GM18861 (cell line): ENCODE results near the gene TNS1.

Source experiments
- ATAC-seq: cut with Tn5 transposase; IDR thresholded peaks from one replicate; pipeline ENCODE4 v1.9.1; 2021; ENCODE audit not compliant: unreplicated experiment

TNS1 gene

DNA sequence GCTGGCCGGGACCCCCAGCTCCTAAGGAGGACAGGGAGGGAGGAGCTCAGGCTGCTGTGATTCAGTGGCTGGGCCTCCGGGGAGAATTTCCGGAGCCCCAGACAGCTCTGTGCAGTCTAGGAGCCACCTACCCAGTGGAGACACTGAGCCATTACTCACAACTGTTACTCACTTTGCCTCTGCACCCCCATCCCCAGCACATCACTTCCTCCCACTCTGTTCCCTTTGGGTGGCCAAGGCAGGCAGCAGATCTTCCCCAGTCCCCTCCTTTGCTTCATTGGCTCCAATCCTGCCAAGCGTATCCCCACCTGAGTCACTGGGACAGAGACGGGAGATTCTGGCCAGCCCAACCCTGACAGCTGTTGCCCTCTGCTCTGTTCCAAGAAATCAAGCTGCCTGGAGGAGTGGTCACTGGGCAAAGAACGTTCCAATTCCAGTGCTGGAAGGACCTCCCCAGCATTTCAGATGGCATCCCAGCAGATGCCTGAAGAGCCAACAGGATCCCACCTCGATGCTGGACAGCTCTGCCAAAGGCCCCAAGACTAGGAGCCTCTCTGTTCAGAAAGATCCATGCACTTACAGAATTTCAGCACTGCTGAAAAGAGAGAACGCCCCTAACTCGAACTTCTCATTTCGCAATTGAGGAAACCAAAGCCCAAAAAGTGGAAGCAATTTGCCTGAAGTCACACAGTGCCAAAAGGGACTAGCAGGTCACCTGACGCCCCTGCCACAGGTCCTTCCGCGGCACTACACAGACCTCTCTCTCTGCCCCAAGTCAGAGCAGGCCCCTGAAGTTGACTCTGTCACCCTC lies 68.3 kb downstream of the TNS1 start:
- no peak for ATAC-seq

DNA sequence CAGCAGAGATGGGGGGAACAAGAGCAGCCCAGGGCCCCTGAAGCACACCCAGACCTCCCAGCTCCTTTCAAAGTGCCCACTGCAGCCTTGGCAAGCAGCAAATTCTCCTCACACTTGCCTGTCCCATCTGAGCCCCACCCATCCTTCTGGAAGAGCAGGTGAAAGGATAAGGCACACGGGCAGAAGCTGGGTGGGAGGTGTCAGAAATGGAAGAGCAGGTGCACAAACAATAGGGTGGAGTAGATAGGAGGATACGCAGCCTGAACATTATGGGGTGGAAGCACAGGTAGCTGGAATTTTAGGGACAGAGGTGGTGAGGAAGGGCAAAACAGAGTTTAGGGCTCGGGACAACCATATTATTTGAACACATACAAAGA lies 69.2 kb downstream of the TNS1 start:
- no peak for ATAC-seq

DNA sequence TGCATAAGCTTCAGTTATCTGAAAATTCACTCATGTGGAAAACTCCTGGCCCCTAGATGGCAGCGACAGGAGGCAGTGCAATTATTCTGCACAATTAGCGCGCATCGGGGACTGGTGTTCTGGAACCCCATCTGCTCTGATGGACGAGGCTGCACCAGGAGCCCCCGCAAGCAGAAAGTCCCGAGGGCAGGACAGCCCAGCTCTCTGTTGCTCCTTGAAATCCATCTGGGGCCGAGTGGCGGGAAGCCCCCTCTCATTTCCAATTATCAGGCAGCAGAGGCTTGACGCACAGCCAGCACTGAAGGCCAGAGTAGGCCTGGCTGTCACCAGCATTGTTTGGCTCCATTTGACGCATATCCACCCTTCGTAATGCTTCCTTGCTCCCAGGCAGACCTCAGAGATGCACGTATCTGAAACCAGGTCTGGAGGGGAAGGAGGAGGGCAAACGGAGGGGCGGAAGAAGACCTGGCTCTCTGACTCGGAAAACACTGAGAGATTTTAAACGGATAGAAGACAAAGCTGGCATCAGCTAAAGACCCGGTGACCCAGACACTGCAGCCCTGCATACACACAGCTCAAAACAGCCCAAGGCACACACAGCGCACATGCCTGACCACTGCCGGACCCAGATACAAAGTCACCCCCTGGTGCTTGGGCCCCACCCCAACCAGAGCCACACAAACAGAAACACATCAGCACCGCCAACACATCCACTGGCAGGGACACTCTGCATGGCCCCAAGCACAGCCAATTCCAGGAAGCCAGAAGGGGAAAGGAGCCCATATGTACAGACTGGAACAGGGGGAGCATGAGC lies 69.8 kb downstream of the TNS1 start:
- no peak for ATAC-seq

DNA sequence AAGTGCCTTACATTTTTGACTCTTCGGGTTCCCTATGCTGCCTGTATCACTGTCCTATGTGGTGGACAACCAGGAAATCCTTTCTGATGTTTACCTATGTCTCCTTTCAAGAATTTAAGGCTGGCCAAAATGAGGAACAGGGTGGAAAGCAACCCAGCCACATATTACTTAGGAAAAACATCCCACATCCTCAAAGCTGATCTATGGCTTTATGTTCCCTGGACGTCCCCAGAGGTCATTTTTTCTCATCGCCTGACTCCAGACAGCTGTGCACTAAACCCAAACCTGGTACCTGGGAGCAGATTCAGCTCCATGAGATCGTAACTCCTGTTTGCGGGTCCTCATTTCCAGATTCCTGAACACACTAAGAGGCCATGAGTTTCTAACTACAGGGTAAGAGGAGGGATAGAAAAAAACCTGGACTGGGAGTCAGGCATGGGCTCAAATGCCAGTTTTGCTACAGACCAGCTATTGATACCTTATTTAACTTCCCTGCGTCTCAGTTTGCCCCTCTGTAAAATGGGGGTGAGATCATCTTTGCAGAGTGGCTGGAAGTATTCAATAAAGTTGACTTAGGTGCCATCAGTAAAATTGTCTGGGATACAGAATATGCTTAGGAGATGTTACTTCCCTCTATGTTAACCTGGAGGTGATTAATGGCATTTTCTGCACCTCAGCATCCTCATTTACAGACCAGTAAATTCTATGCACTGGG lies 70.8 kb downstream of the TNS1 start:
- no peak for ATAC-seq

DNA sequence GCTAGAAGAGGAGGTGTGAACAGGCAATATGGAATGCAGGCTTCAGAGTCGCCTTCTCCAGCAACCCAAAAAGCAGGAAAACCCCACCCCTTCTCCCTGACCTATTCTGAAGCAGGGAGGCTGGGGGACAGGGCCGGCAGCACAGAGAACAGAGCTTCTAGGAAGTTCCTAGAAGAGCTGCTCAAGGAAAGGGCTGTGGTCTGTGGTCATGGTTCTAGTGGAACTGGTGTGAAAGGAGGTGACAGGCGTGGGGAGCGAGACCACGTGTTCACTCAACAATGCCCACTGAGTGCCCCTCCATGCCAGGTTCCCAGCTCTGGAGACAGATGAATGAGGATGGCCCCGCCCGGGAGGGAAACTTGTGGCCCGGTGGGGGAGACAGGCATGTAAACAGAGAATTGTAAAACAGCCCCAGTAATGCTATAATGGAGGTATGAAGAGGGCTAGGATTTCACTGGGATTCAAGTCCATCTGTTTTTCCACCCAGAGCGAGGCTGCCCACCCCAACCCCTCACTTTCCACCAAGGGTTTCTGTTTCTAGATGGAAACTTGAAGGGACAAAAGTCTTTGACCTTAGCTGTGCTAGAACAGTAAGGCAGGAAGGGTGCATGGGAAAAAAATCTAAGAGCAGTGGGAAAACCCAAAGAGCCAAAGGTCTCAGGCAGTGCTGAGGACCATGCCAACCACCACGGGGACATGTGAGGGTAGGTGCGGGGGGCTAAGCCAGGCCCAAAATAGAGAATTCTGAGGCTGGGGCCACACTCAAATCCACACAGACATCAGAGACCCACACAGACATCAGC lies 71.8 kb downstream of the TNS1 start:
- ATAC-seq = no peak

DNA sequence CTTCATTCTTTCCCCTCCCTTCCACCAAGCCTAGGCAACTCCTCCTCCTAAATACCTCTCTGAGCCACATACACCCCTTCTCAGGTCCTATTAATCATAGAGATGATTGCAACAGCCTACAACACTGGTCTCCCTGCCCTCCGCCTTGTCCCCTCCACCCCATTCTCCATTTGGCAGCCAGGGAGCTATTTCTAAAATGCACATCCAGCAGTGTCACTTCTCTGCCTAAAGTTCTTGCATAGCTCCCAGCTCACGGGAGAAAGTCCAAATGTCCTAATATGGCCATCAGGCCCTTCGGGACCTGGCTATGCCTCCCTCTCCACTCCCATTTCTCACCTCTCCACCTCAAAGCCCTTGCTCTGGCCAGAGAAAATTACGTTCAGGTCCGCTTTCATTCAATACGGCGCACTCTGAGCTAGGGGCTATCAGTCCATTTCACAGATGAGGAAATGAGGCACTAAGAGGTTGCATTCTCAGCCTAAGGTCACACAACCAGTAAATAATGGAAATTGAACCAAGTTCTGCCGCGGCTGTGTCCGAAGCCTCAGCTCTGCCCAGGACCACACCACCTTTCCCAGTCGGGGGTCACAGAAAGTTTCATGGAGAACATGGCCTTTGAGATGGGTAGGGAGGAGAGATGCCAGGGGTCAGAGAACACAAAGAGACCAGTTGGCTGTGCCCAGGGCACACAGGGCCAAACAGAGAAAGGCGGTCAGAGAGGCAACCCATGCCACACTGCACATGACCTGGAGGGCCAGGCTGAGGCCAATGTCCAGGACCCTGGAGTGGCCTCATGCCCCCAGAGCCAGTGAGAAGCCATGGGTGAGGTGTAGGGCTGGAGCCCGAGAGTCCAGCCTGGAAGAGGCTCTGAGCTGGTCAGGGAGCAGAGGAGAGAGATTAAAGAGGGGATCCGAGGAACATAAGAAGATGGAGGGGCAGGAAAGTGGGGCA lies 72.8 kb downstream of the TNS1 start:
- ATAC-seq = no peak

DNA sequence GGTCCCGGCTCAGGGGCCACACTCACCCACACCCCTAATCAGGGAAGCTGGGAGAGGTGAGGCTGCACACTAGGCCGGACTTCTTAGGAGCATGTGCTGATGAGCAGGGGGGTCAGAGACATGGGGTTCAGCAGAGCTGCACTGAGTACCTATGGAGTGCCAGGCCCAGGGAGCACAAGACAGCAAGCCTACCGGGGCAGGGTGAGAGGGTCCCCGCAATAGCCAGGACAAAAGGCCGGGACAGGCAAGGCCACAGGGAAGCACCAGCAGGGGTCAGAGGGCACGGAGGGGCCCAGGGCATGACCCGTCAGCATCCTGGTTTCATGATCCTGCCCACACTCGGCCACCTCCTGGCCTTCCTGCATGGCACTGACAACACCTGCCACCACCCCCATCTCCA lies 73.5 kb downstream of the TNS1 start:
- ATAC-seq = no peak

DNA sequence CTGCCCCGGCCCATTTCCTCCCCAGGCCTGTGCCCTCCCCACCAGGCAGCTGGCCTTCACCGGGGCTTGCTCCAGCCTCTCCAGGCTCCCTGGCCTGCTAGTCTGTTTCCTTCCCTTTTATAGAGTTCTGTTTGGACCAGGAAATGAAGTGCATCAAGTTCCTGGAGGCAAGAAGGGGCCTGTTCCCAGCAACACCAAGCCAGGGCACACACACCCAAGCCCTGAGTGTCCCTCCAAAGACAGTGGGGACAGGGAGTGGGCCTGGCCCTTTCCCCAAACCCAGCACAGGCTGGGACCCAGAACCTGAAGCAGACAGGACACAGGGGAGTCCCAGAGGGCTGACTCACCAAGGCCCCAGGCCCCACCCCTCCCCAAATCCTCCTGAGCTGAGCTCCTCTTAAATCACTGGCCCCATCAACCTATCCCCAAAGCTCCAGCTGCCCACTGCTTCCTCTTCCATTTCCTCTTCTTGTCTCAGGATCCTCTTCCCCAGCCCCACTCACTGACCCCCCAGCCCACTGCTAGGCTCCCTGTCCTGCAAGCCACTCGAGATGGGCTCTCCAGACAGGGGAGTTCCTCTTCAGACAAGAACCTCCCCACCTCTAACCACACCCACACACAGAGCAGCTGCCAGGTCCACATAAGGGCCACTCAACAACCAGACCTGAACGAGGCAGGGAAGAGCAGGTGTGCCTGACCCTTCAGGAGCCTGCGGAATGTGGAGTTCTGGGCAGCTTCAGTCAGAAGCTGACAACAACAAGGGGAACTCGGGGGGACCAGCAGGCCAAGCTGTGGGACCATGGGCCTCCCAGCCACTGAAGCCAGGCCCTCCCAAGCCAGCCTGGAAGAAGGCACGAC lies 74.2 kb downstream of the TNS1 start:
- ATAC-seq = no peak

DNA sequence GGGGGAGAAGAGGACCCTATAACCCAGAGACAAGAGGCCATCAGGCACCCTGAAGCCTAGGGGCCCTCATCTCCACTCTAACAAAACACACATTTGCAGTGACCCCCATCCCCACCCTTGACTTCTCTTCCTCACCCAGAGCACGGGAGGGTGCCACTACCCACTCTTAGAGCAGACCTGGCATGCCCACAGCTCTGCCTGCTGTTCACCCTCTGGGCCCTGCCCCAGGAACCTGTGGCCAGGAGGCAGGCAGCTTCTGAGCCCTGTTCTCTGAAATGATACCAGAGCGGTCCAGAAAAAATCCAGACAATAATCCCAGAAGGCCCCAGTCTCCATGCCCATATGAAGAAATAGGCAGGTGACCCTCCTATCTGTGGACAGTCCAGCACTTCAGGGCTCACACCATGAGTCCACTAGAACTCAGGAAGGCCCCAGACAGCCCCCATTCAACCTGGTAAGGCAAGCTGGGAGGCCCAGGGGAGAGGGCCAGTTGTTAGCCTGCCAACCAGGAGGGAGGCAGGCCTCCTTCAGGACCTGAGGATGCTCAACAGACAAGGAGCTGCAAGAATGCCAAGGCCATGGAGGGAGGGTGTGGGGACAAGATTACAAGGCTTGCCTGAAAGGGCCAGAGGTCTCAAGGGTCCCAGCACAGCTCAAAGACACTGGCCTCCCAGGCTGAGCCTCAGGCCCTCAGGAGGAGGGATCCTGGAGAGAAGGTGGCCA lies 75.0 kb downstream of the TNS1 start:
- ATAC-seq = no peak

DNA sequence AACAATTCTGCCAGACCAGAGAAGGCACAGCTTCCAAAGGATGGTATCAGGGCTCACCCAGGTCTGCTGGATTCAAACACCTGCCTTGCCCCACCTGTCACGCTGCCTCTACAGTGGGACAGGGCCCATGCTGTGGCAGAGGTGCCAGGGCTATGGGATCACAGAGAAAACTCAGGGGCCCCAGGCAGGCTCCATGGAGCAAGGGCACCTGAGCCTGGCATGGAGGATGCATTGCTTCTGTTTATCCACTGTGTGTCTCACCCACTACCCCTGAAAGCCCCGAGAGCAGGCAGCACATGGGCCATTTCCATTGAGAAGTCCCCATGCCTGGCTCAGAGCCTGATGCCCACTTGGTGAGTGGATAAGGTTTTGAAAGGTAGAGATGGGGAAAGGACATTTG lies 76.0 kb downstream of the TNS1 start:
- no peak for ATAC-seq

DNA sequence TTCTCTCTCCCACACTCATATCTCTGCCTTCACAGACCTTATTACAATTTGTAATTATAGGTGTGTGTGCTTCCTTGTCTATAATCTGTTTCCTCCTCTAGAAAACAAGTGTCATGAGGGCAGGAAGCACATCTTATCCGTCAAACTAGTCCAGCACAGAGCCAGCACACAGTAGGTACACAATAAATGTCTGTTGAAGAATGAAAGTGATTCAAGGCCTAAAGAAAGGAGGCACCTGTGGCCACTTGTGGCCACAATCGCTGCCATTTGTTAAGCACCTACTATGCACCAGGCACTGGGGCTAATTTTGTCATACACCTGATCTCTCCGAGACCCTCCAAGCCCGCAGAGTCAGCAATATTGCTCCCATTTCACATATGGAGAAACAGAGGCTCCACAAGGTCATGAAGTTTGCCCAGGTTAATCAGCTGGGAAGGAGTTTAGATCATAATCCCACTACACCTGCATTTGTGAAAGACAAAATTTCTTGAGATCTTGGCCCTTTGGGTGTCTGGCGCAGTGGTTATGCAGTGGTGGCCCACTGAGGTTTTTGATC lies 78.4 kb downstream of the TNS1 start:
- no peak for ATAC-seq

DNA sequence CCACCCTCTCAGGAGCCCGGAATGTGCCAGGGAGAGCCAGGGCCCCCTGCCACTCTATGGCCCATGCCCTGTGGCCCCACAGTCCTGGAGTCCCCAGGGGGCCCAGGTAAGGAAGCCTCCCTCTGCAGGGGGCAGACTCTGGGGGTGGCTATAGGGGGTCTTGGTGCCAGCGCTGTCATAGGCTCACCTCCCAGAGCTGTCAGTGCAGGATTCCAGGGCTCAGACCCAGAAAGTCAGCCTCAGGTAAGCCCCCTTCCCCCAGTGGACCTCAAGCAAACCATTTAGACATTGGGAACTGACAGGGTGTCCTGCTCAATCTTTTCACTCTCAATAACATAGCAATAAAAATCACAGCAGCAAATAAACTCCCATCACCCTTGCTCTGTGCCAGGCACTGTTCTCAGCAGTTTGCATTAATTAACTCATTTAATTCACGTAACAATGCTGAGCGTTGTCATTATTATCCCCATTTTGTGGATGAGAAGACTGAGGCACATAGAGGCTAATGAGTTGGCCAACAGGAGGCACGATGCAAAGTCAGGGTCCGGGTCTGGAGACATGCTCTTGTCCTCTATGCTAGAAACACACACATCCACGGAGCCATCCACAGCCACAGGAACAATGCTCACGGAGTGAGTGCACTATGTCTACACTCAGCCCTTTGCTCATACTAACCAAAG lies 79.6 kb downstream of the TNS1 start:
- ATAC-seq = no peak

DNA sequence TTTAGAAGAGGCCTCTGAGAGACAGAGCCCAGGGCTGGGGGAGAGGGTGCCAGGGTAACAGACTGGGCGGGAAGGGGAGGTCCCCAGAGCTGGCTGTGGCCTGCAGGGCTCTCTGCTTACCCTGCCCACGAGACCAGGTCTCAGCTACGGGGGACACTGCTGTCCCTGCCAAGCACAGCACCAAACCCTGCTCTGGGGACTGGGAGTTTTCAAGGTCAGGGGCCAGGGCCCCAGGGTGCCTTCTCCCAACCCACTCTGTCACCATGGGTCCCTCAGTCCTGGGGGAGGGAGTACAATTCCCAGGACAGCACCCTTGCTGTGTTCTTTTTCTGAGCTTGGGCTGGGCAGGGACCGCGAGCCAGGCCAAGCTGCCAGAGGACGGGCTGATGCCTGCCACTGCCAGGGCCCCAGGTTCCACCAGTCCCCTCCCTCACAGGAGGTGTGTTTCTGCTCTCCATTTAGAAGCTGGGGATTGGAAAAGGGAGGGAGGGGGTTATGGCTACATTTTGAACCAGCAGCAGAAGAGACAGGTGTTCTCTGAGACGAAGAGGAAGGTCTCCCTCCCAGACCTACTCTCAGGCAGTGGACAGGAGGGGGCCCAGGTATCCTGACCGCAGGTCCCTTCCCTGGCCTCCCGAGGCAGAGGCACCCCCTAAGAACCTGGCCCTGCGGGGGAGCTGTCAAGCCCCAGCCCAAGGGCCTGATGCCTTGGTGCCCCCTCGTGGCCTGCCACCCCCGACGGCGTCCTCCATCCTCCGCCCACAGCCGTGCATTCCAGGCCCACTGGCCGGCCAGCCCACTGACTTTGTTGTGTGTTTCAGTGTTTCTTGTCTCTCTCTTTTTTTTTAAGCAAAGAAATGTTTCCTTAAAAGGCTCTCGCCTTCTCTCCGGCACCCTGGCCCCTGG lies 80.4 kb downstream of the TNS1 start:
- ATAC-seq = no peak

DNA sequence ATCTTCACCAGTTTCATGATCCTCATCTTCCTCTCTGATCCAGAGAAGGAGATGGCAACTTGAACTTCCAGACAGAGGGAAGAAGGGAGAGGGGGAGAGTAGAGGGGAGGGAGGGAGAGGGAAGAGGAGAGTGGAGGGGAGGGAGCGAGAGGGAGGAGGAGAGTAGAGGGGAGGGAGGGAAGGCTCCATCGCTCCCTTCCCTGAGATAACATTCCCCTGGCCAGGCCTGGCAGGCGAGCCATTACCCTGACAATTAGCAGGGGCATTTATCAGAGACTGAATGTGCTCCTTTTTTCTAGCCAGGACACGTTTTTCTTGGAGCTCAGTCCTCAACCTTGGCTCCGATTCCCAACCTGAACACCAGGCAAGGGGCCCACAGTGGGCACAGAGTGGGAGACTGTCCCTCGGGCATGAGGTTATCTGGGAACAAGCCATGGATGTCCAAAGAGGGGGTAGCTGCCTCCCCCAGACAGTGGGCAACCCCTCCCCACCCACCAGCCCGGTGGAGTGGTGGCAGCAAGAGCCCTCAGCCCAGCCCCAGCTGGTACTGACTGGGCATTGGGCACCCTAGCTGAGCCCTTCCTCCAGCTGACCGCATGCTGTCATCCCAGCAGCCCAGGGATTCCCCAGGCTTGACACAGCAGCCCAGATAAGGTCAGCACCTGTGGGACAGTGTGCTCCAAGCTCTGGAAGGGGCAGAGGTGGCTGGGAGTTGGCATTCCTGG lies 81.8 kb downstream of the TNS1 start:
- ATAC-seq = no peak

DNA sequence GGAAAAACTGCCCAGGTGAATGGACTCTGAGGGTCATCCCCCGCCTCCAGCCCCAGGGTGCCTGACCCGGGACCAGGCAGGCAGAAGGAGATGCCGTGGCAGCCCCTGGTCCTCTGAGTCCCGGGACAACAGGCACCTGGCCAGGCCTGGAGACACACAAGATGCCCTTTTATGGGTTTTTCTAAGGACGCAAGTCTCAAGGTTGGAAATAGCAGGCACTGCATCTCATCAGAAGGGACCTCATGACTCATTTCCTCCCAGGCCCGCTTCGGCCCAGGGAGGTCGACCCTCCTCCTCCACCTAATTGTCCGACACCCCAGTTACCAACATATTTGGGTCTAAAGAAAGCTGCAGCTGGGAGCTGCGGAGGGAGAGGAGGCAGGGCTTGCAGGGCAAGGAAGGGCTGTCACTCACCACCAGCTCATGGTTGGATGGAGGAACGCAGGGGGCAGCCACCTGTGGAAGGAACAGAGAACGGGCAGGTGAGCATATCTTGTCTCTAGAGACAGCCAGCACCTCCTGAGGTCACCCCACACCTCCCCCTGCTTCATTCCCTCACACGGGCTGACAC lies 82.9 kb downstream of the TNS1 start:
- no peak for ATAC-seq
